Osteocyte (in vitro differentiated cells): ENCODE data around the gene IDUA. TPM values are rescaled to one million over a fixed set of nuclear protein-coding genes. Genes with fewer than 3 reads are reported as not detected.
"Not testable (repeated sequence)": the region's sequence is repeated elsewhere in the genome, so short reads cannot be mapped to it uniquely, and the experiment has no call there.

Source experiments
- DNase-seq: peaks from one replicate; pipeline ENCODE4 v3.0.0; 2021; ENCODE audit warnings: mixed read lengths; ENCODE audit not compliant: unreplicated experiment; ENCODE audit errors: extremely low spot score
- H3K27ac Mint-ChIP-seq: one replicate; pipeline ENCODE4 v1.8.0; 2021; ENCODE audit warnings: mild to moderate bottlenecking, mixed read lengths; ENCODE audit not compliant: unreplicated experiment
- H3K27me3 Mint-ChIP-seq: one replicate; pipeline ENCODE4 v1.8.0; 2021; ENCODE audit warnings: mixed read lengths; ENCODE audit not compliant: unreplicated experiment
- H3K36me3 Mint-ChIP-seq: one replicate; pipeline ENCODE4 v1.8.0; 2021; ENCODE audit warnings: mixed read lengths; ENCODE audit not compliant: unreplicated experiment
- H3K4me1 Mint-ChIP-seq: one replicate; pipeline ENCODE4 v1.8.0; 2021; ENCODE audit warnings: mixed read lengths; ENCODE audit not compliant: unreplicated experiment
- H3K4me3 Mint-ChIP-seq: one replicate; pipeline ENCODE4 v1.8.0; 2021; ENCODE audit warnings: mild to moderate bottlenecking, moderate library complexity, mixed read lengths; ENCODE audit not compliant: unreplicated experiment
- H3K9me3 Mint-ChIP-seq: one replicate; pipeline ENCODE4 v1.8.0; 2021; ENCODE audit warnings: mixed read lengths; ENCODE audit not compliant: unreplicated experiment
- CTCF ChIP-seq: fragments of 200-600 bp; sonication (generic); IDR thresholded peaks from 2 replicates; pipeline ENCODE4 v1.5.0; 2021; ENCODE audit warnings: antibody characterized with exemption, mild to moderate bottlenecking, moderate library complexity
- total RNA-seq: library from RNA; stranded (reverse); gene quantifications from 2 replicates; pipeline ENCODE4 v1.2.1, GENCODE V29; 2021

IDUA gene
- total RNA-seq, 1 donor from 2014 or later = 67.8 TPM

GRCh38 chr4:1050486-1051213 lies 63.8 kb downstream of the IDUA start:
- TF ChIP-seq CTCF = no peak

GRCh38 chr4:1051472-1051871 lies 64.6 kb downstream of the IDUA start:
- TF ChIP-seq CTCF = no peak
- Mint-ChIP-seq H3K4me1 (peaks cover 39% of the 10 kb centered on the region), H3K36me3 (no peaks in the 10 kb centered on the region)

More at GRCh38 chr4:1050486-1051213, 63.8 kb downstream of the IDUA start:
- Mint-ChIP-seq H3K9me3 (no peaks in the 10 kb centered on the region), H3K27ac (no peak overlapping the region), H3K4me3 (no peak overlapping the region), H3K4me1 (peaks cover 36% of the 10 kb centered on the region), H3K36me3 (no peaks in the 10 kb centered on the region), H3K27me3 (peaks cover 3% of the 10 kb centered on the region)
- no peak for DNase-seq

GRCh38 chr4:1052231-1052671 lies 65.4 kb downstream of the IDUA start:
- H3K27ac Mint-ChIP-seq = peak overlapping the region; percentile 40
- H3K27me3 Mint-ChIP-seq = peaks cover 3% of the 10 kb centered on the region
- peaks cover 35% of the 10 kb centered on the region for H3K4me1 Mint-ChIP-seq

More at GRCh38 chr4:1051472-1051871, 64.6 kb downstream of the IDUA start:
- Mint-ChIP-seq H3K9me3 (no peaks in the 10 kb centered on the region), H3K4me3 (no peak overlapping the region), H3K27ac (no peak overlapping the region), H3K27me3 (peaks cover 3% of the 10 kb centered on the region)
- DNase-seq = no peak

GRCh38 chr4:1053080-1053661 lies 66.3 kb downstream of the IDUA start:
- no peaks in the 10 kb centered on the region for H3K36me3 Mint-ChIP-seq
- peaks cover 26% of the 10 kb centered on the region for H3K4me1 Mint-ChIP-seq
- no peak for DNase-seq
- TF ChIP-seq CTCF = no peak
- peak overlapping the region; percentile 65 for H3K27ac Mint-ChIP-seq
- peak overlapping the region; percentile 12 for H3K4me3 Mint-ChIP-seq
- H3K27me3 Mint-ChIP-seq = peaks cover 3% of the 10 kb centered on the region
- H3K9me3 Mint-ChIP-seq = no peaks in the 10 kb centered on the region

More at GRCh38 chr4:1052231-1052671, 65.4 kb downstream of the IDUA start:
- no peak for TF ChIP-seq CTCF
- no peaks in the 10 kb centered on the region for H3K9me3 Mint-ChIP-seq
- H3K4me3 Mint-ChIP-seq = no peak overlapping the region
- DNase-seq = no peak
- no peaks in the 10 kb centered on the region for H3K36me3 Mint-ChIP-seq

- not testable (repeated sequence) for H3K9me3 Mint-ChIP-seq, H3K27ac Mint-ChIP-seq, DNase-seq, H3K4me3 Mint-ChIP-seq, H3K36me3 Mint-ChIP-seq, H3K27me3 Mint-ChIP-seq
- H3K4me1 Mint-ChIP-seq = peaks cover 24% of the 10 kb centered on the region
These were observed 67.0 kb downstream of the IDUA start for GRCh38 chr4:1053891-1054290.

Other genes starting within 250 kb of the IDUA start
- not detected in 2 replicates for gene CPLX1, start 160.9 kb upstream of the IDUA start, total RNA-seq
- 76.7 and 93.8 TPM in 2 replicates for gene GAK, start 54.7 kb upstream of the IDUA start, total RNA-seq
- 37.2 and 39.7 TPM in 2 replicates for gene TMEM175, start 54.6 kb upstream of the IDUA start, total RNA-seq
- 17.9 and 18.5 TPM in 2 replicates for gene DGKQ, start 13.5 kb upstream of the IDUA start, total RNA-seq
- gene SLC26A1, start 6.4 kb downstream of the IDUA start, total RNA-seq = 0.78 and 0.83 TPM in 2 replicates
- gene FGFRL1, start 24.6 kb downstream of the IDUA start, total RNA-seq = 56.9 and 59.8 TPM in 2 replicates
- 3.5 and 3.8 TPM in 2 replicates for gene RNF212, start 126.5 kb downstream of the IDUA start, total RNA-seq
- 149 and 168 TPM in 2 replicates for gene SPON2, start 185.5 kb downstream of the IDUA start, total RNA-seq